GM19025 (cell line): ENCODE data around the gene PCSK1N.
"Not testable (repeated sequence)": the region's sequence is repeated elsewhere in the genome, so short reads cannot be mapped to it uniquely, and the experiment has no call there.

Experiments
- ATAC-seq: cut with Tn5 transposase; IDR thresholded peaks from one replicate; pipeline ENCODE4 v1.9.1; 2021; ENCODE audit warnings: mild to moderate bottlenecking, low read depth, moderate library complexity; ENCODE audit not compliant: unreplicated experiment

Gene PCSK1N

DNA sequence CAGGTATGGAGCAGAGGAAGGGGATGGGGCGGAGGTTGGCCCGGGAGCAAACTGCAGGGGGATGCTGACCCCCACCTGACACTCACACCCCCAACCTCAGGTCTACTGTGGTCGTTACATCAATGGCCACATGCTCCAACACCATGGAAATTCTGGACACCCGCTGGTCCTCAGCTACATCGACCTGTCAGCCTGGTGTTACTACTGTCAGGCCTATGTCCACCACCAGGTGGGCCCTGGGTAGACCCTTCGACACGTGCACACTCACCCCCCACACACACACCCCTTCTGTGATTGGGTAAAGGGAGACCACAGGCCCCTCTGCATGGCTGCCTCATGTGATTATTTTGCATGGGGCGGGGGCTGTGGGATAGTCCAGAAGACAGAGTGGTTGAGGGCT, 11.3 kb downstream of the PCSK1N start:
- ATAC-seq = no peak

DNA sequence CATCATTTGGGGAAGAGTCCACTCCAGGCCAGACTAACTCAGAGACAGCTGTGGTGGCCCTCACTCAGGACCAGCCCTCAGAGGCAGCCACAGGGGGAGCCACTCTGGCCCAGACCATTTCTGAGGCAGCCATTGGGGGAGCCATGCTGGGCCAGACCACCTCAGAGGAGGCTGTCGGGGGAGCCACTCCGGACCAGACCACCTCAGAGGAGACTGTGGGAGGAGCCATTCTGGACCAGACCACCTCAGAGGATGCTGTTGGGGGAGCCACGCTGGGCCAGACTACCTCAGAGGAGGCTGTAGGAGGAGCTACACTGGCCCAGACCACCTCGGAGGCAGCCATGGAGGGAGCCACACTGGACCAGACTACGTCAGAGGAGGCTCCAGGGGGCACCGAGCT, 12.4 kb downstream of the PCSK1N start:
- no peak for ATAC-seq

DNA sequence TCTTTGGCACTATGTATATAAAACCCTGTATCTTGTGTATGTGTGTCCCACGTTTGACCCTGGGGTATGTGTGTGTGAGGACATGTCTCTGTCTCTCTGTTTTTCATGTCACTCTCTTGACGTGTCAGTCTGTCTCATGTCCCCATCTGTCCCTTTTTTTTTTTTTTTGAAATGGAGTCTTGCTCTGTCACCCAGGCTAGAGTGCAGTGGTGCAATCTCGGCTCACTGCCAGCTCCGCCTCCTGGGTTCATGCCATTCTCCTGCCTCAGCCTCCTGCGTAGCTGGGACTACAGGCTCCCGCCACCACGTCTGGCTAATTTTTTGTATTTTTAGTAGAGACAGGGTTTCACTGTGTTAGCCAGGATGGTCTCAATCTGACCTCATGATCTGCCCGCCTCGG, 16.0 kb downstream of the PCSK1N start:
- ATAC-seq = not testable (repeated sequence)

GRCh38 chrX:48818866-48819265, 16.5 kb downstream of the PCSK1N start:
- ATAC-seq = no peak

GRCh38 chrX:48818098-48818497, 17.3 kb downstream of the PCSK1N start:
- no peak for ATAC-seq

DNA sequence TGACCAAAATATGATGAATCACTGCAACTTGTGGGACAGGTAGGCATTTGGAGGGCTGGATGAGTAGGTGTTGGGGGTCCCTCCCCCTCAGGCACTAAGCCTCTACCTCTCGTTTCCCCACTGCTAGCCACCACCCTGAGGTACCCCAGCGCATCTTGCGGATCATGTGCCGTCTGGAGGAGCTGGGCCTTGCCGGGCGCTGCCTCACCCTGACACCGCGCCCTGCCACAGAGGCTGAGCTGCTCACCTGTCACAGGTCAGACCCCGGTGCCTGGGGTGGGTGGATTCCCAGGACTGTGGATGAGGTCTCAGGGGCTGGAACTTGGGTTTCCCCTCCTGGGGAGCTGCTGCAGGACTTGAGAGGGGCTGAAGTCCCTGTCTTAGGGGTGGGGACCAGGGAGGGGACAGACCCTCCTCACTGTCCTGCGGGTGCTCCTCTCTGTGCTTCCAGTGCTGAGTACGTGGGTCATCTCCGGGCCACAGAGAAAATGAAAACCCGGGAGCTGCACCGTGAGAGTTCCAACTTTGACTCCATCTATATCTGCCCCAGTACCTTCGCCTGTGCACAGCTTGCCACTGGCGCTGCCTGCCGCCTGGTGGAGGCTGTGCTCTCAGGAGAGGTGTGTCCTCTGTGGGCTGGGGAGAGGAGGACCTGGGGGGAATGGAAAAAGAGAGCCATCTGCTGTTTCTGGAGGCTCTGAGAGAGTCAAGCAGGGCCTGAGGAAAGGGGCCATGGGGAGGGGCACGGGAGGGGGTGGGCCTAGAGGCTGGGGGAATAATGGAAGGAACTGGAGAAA, 19.2 kb downstream of the PCSK1N start:
- ATAC-seq = no peak

- ATAC-seq = no peak
Measured at GRCh38 chrX:48815266-48815665, 20.1 kb downstream of the PCSK1N start.

- ATAC-seq = no peak
Measured at GRCh38 chrX:48814722-48815121, 20.7 kb downstream of the PCSK1N start.

GRCh38 chrX:48813644-48814043, 21.8 kb downstream of the PCSK1N start:
- ATAC-seq = no peak

- ATAC-seq = no peak
Measured at GRCh38 chrX:48806081-48806480, 29.3 kb downstream of the PCSK1N start.

DNA sequence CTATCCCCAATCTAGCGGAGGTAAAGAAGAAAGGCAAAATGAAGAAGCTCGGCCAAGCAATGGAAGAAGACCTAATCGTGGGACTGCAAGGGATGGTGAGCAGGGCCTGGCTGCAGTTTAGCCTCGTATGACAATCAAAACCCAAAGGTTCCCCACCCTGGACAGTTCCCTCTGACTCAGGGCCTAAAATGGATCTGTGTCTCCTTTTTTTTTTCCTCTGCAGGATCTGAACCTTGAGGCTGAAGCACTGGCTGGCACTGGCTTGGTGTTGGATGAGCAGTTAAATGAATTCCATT, 32.6 kb downstream of the PCSK1N start:
- ATAC-seq = no peak

- peak; percentile 24 for ATAC-seq
Measured at GRCh38 chrX:48802089-48802904, 33.1 kb downstream of the PCSK1N start.

- ATAC-seq = peak; percentile 86
Measured at GRCh38 chrX:48801280-48802088, 33.9 kb downstream of the PCSK1N start, which contains the start of gene HDAC6. Gene HDAC6 (plus strand): TSS chrX:48802067. CDS start chrX:48802693, 626 bp downstream.

DNA sequence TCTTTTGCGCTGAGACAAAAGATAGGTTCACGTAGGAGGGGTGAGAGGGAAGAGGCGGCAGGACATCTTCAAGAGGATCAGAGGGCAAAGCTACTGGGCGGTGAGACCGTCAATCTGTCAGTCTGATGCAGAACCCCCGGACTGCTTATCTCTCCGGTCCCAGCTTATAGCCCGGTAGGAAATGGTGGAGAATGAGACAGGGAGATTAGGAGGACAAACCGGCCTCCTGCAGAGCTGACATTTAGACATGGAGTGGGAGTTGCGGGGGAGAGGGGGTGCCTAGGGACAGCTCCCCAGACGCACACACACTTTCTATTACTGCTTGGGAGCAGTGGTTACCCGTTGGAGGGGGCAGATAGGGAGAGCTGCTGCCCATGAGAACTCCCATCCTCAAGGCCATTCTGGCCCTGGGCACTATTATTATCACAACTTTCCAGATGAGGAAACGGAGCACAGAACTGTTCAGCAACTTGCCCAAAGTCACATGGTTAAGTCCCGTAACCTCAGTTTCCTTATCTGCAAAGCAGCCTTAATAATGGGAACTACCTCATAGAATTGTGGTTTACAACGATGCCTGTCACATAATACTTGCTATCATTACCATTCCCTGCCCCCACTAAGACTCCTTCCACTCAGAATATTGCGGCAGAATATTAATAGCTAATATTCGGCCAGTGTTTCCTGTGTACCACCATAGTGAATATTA, 34.7 kb downstream of the PCSK1N start:
- no peak for ATAC-seq

- ATAC-seq = no peak
Measured at GRCh38 chrX:48798318-48798717, 37.1 kb downstream of the PCSK1N start.

GRCh38 chrX:48794911-48795515, 40.4 kb downstream of the PCSK1N start:
- ATAC-seq = no peak

GRCh38 chrX:48794340-48794910, 41.0 kb downstream of the PCSK1N start:
- ATAC-seq = no peak

GRCh38 chrX:48793935-48794334, 41.5 kb downstream of the PCSK1N start:
- no peak for ATAC-seq

- no peak for ATAC-seq
Measured at GRCh38 chrX:48792219-48792618, 43.2 kb downstream of the PCSK1N start.
